Measurements from ENCODE around the gene AGO3. TPM values are rescaled to one million over a fixed set of nuclear protein-coding genes. Genes with fewer than 3 reads are reported as not detected.

Gene AGO3
- total RNA-seq, 1 donor from 2014 or later: 32.7 TPM

DNA sequence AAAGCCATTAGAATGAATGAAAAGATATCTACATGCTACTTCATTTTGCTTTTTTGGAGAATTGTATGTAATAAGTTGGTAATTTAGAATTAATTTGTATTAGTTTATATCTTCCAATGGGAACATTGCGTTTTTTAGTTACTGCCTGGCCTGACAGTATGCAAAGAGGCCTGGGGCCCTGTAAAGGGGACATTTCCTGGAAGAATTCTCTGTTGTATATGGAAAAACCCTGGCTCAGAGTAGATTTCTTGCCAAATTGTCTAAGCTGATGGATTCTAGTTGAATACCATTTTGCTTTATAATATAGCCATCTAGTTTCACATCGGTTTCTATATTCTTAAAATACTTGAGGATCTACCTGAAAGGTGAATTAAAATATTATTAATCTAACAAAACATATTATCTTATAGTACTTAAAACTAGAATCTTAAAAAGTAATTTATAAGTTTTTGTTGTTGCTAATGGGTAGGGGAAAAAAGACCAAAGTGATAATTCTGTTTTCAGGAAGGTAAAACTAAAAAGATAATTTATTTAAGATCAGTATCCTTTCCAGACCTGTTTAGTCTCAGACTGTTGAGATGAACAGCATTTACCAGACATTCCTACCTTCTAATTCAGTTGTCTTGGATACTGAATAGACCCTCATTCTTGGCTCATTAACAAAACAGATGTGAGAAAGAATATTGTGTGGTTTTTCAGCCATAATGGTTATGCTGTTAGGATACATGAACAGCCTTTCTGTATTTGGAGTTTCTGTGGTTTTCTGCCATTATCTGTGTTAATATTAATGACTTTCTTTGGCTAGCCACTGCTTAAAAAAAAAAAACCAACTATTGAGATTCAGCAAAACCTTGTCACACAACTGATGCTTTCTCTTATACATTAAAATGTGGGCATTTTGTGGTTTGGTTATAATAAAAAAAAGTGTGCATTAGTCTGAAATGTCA lies 4.8 kb downstream of the AGO3 start:
- Mint-ChIP-seq H3K4me1 (ENCODE audit: low read depth, unreplicated experiment) (peaks cover 8% of the 10 kb centered on the region), H3K4me3 (ENCODE audit: unreplicated experiment) (no peak overlapping the region), H3K36me3 (ENCODE audit: unreplicated experiment) (no peaks in the 10 kb centered on the region), H3K27ac (ENCODE audit: unreplicated experiment) (no peak overlapping the region), H3K9me3 (ENCODE audit: unreplicated experiment) (no peaks in the 10 kb centered on the region), H3K27me3 (ENCODE audit: unreplicated experiment) (peaks cover 3% of the 10 kb centered on the region)
- DNase-seq: no peak
- TF ChIP-seq, protein P1, sequence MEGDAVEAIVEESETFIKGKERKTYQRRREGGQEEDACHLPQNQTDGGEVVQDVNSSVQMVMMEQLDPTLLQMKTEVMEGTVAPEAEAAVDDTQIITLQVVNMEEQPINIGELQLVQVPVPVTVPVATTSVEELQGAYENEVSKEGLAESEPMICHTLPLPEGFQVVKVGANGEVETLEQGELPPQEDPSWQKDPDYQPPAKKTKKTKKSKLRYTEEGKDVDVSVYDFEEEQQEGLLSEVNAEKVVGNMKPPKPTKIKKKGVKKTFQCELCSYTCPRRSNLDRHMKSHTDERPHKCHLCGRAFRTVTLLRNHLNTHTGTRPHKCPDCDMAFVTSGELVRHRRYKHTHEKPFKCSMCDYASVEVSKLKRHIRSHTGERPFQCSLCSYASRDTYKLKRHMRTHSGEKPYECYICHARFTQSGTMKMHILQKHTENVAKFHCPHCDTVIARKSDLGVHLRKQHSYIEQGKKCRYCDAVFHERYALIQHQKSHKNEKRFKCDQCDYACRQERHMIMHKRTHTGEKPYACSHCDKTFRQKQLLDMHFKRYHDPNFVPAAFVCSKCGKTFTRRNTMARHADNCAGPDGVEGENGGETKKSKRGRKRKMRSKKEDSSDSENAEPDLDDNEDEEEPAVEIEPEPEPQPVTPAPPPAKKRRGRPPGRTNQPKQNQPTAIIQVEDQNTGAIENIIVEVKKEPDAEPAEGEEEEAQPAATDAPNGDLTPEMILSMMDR (IDR thresholded peaks at IDR 0.05; ENCODE audit: partially characterized antibody, unreplicated experiment): no peak

DNA sequence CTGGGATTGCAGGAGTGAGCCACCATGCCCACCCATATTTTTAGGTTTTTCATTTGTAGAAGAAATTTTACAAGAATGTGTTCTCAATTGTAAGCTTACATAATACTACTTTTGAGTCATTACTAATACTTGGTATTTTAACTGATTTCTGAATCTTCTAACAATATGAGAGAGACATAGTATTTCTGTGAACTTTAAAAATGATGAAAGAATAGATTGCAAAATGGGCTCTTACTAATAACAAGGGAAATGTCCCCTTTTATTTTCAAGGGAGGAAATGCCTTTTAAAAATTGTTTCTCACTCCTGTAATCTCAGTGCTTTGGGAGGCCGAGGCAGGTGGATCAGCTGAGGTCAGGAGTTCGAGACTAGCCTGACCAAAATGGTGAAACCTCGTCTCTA lies 5.9 kb downstream of the AGO3 start:
- DNase-seq: no peak

DNA sequence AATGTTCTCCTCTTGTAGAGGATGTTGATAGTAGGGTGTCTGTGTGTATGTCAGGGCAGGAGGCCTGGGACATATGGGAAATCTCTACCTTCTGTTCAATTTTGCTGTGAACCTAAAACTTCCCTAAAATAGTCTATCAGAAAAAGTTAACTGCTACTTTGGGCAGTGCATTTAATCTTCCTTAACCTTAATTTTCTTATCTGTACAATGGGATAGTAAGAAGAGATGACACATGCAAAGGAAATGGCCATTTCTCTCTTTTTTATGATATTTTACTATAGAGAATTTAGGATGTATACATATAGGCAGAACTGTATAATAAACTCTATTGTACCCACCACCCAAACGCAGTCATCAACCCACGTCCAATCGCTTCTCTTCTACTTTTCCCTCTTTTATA lies 8.6 kb downstream of the AGO3 start:
- no peak for DNase-seq
- Mint-ChIP-seq H3K9me3 (ENCODE audit: unreplicated experiment) (no peaks in the 10 kb centered on the region), H3K4me3 (ENCODE audit: unreplicated experiment) (no peak overlapping the region), H3K27me3 (ENCODE audit: unreplicated experiment) (no peaks in the 10 kb centered on the region), H3K27ac (ENCODE audit: unreplicated experiment) (no peak overlapping the region), H3K4me1 (ENCODE audit: low read depth, unreplicated experiment) (peaks cover 3% of the 10 kb centered on the region), H3K36me3 (ENCODE audit: unreplicated experiment) (no peaks in the 10 kb centered on the region)
- TF ChIP-seq, protein P1 (IDR thresholded peaks at IDR 0.05; ENCODE audit: partially characterized antibody, unreplicated experiment): no peak

More for the DNA sequence above, 5.9 kb downstream of the AGO3 start:
- H3K27ac Mint-ChIP-seq (ENCODE audit: unreplicated experiment): no peak overlapping the region
- peaks cover 6% of the 10 kb centered on the region for H3K4me1 Mint-ChIP-seq (ENCODE audit: low read depth, unreplicated experiment)
- no peaks in the 10 kb centered on the region for H3K36me3 Mint-ChIP-seq (ENCODE audit: unreplicated experiment)
- TF ChIP-seq, protein P1 (IDR thresholded peaks at IDR 0.05; ENCODE audit: partially characterized antibody, unreplicated experiment): no peak
- no peaks in the 10 kb centered on the region for H3K27me3 Mint-ChIP-seq (ENCODE audit: unreplicated experiment)
- no peak overlapping the region for H3K4me3 Mint-ChIP-seq (ENCODE audit: unreplicated experiment)
- H3K9me3 Mint-ChIP-seq (ENCODE audit: unreplicated experiment): no peaks in the 10 kb centered on the region

DNA sequence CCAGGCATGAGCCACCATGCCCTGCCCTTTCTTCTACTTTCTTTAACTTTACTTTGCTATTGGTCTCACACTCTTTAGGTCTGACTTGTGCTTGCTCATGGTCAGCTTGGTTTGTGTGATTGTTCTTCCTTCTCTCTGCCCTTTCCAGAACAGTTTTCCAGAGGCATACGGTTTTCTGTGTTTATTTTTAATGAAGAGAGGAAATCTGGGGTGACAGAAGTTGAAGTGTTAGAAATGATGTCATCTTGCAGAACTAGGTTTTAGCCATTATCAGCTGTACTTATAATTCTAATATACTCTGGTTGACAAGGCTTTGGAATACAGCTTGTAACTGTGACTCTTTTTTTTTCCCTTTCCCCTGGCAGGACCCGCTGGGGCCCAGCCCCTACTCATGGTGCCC lies 14.4 kb downstream of the AGO3 start:
- H3K4me1 Mint-ChIP-seq (ENCODE audit: low read depth, unreplicated experiment): no peaks in the 10 kb centered on the region
- H3K27me3 Mint-ChIP-seq (ENCODE audit: unreplicated experiment): no peaks in the 10 kb centered on the region
- no peaks in the 10 kb centered on the region for H3K9me3 Mint-ChIP-seq (ENCODE audit: unreplicated experiment)

More for the DNA sequence above, 14.4 kb downstream of the AGO3 start:
- Mint-ChIP-seq H3K27ac (ENCODE audit: unreplicated experiment) (no peak overlapping the region), H3K36me3 (ENCODE audit: unreplicated experiment) (no peaks in the 10 kb centered on the region), H3K4me3 (ENCODE audit: unreplicated experiment) (no peak overlapping the region)
- TF ChIP-seq, protein P1 (IDR thresholded peaks at IDR 0.05; ENCODE audit: partially characterized antibody, unreplicated experiment): no peak
- DNase-seq: no peak
